Loucy (cell line): ENCODE measurements around the gene CRYGS.

ENCODE experiments used
- H2AFZ ChIP-seq: fragments of 200-600 bp; sonication (generic); 2 replicates; pipeline ENCODE4 v1.6.0; 2016; ENCODE audit warnings: antibody characterized with exemption, mild to moderate bottlenecking, low read length, moderate library complexity
- H3F3A ChIP-seq: fragments of 200-600 bp; 2 replicates; pipeline ENCODE4 v1.6.0; 2016; ENCODE audit warnings: antibody characterized with exemption, low read depth, mild to moderate bottlenecking
- H3K27me3 ChIP-seq: fragments of 200-600 bp; sonication (generic); 2 replicates; pipeline ENCODE4 v1.6.1; 2014; ENCODE audit warnings: low read length, mild to moderate bottlenecking; ENCODE audit not compliant: insufficient read depth, poor library complexity, severe bottlenecking
- H3K36me3 ChIP-seq: fragments of 200-600 bp; sonication (generic); 2 replicates; pipeline ENCODE4 v1.6.1; 2016; ENCODE audit warnings: low read length; ENCODE audit not compliant: insufficient read depth
- H3K4me1 ChIP-seq: fragments of 200-600 bp; sonication (generic); 2 replicates; pipeline ENCODE4 v1.5.1; 2014; ENCODE audit warnings: low read length, mild to moderate bottlenecking; ENCODE audit not compliant: insufficient read depth, poor library complexity, severe bottlenecking
- H3K4me2 ChIP-seq: fragments of 200-600 bp; sonication (generic); 2 replicates; pipeline ENCODE4 v1.6.0; 2014; ENCODE audit warnings: antibody characterized with exemption, low read length, low read depth, mild to moderate bottlenecking; ENCODE audit not compliant: poor library complexity, severe bottlenecking
- H3K4me3 ChIP-seq: fragments of 200-600 bp; sonication (generic); 2 replicates; pipeline ENCODE4 v1.5.1; 2014; ENCODE audit warnings: low read length, mild to moderate bottlenecking, mixed read lengths; ENCODE audit not compliant: poor library complexity, severe bottlenecking
- H3K79me2 ChIP-seq: fragments of 200-600 bp; sonication (generic); 2 replicates; pipeline ENCODE4 v1.6.1; 2014; ENCODE audit warnings: low read length; ENCODE audit not compliant: insufficient read depth
- H3K9ac ChIP-seq: fragments of 200-600 bp; sonication (generic); 2 replicates; pipeline ENCODE4 v1.6.0; 2014; ENCODE audit warnings: mild to moderate bottlenecking, low read depth, low read length, moderate library complexity; ENCODE audit not compliant: poor library complexity, severe bottlenecking
- H3K9me2 ChIP-seq: fragments of 200-600 bp; sonication (generic); replicated peaks from 2 replicates; pipeline ENCODE4 v1.6.1; 2016; ENCODE audit warnings: low read depth, low read length, mixed read lengths
- H3K9me3 ChIP-seq: fragments of 200-600 bp; sonication (generic); 2 replicates; pipeline ENCODE4 v1.6.1; 2014; ENCODE audit warnings: mild to moderate bottlenecking, antibody characterized with exemption, low read length, low read depth; ENCODE audit not compliant: insufficient read depth
- H4K20me1 ChIP-seq: fragments of 200-600 bp; sonication (generic); 2 replicates; pipeline ENCODE4 v1.6.0; 2014; ENCODE audit warnings: antibody characterized with exemption, low read length, mild to moderate bottlenecking; ENCODE audit not compliant: insufficient read depth, poor library complexity, severe bottlenecking
- EZH2phosphoT487 ChIP-seq: fragments of 200-600 bp; IDR thresholded peaks from 2 replicates; pipeline ENCODE4 v1.6.1; 2018; ENCODE audit warnings: antibody characterized with exemption, mild to moderate bottlenecking, moderate library complexity, borderline replicate concordance
- TF ChIP-seq, protein P1 (sequence below): fragments of 200-600 bp; sonication (generic); conservative IDR thresholded peaks from 2 replicates; pipeline ENCODE4 v1.5.1; 2014; ENCODE audit warnings: mild to moderate bottlenecking, antibody characterized with exemption, low read length

CRYGS gene

DNA sequence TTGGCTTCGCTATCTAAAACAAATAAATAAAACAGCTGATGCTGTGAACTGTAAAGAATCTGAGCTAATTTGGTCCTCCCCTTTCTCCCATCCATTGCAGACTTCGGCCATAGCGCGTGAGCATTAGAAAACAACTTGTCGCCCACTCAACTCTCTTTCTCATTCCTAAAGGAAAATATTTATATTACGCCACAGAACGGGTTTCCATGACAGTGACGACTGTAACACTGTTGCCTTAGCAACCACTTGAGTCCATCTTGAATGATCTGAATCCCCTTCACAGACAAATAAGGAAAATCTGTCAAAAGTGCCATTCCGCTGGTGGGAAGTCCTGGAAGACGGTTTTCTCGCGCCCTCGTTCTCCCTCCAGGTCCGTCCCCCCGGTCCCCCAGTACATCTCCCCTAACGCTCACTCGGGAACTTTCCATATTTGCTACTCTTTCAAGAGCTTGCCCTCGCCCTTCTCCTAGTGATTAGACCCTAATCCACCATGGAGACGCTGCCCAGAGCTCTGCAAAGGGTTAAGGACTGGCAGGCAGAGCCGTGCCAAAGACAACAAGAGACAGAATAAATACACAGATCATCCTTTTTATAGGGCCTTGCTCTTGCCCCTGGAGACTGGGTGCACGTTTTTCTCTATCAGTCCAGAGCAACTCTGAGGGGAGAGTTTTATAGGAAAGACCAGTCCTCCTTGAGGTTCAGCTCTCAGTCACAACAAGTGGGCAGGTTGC is 50.5 kb downstream of the CRYGS start:
- no peaks in the 10 kb centered on the region for H3K9me2 ChIP-seq
- no peaks in the 10 kb centered on the region for H3F3A ChIP-seq
- no peak overlapping the region for H3K9ac ChIP-seq
- H3K27me3 ChIP-seq = no peaks in the 10 kb centered on the region
- no peaks in the 10 kb centered on the region for H3K79me2 ChIP-seq
- H3K4me2 ChIP-seq = no peak overlapping the region
- no peak overlapping the region for H2AFZ ChIP-seq
- TF ChIP-seq EZH2phosphoT487 = no peak
- TF ChIP-seq, protein P1, sequence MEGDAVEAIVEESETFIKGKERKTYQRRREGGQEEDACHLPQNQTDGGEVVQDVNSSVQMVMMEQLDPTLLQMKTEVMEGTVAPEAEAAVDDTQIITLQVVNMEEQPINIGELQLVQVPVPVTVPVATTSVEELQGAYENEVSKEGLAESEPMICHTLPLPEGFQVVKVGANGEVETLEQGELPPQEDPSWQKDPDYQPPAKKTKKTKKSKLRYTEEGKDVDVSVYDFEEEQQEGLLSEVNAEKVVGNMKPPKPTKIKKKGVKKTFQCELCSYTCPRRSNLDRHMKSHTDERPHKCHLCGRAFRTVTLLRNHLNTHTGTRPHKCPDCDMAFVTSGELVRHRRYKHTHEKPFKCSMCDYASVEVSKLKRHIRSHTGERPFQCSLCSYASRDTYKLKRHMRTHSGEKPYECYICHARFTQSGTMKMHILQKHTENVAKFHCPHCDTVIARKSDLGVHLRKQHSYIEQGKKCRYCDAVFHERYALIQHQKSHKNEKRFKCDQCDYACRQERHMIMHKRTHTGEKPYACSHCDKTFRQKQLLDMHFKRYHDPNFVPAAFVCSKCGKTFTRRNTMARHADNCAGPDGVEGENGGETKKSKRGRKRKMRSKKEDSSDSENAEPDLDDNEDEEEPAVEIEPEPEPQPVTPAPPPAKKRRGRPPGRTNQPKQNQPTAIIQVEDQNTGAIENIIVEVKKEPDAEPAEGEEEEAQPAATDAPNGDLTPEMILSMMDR = no peak
- no peaks in the 10 kb centered on the region for H3K9me3 ChIP-seq
- no peak overlapping the region for H3K4me3 ChIP-seq
- H4K20me1 ChIP-seq = no peaks in the 10 kb centered on the region
- H3K36me3 ChIP-seq = no peaks in the 10 kb centered on the region
- no peaks in the 10 kb centered on the region for H3K4me1 ChIP-seq

DNA sequence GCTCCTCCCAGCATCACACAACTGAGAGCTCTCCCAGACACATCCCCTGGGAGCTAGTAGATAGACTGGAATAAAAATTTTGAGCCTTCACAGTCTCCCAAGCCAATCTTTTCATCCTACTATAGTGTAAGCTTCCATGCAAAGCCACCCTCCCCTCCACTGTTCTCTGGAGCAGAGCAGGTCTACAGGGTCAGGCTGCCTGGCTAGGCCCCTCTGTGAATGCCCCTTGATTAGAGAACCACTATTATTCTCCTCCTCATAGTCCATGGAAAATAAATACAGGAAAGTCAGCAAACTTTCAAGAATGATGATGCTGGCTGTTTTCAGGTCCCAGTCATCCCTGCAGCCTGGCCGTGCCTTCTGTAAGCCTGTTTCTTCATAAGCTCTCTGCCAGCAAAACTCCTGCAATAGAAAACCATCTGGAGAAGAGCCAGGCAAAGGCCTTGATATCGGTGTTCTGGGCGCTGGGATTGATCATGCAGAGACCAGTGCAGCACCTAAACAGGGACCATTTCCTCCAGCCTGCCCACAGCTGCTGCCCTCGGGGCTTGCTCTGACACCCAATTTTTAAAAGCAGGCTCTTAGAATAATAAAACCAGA is 51.7 kb downstream of the CRYGS start:
- H3K9ac ChIP-seq = no peak overlapping the region
- no peaks in the 10 kb centered on the region for H3K9me2 ChIP-seq
- peaks cover 6% of the 10 kb centered on the region for H3K4me1 ChIP-seq
- no peaks in the 10 kb centered on the region for H4K20me1 ChIP-seq
- TF ChIP-seq, protein P1 = no peak
- H3K9me3 ChIP-seq = no peaks in the 10 kb centered on the region
- H3K79me2 ChIP-seq = no peaks in the 10 kb centered on the region
- no peak overlapping the region for H3K4me2 ChIP-seq
- H3K36me3 ChIP-seq = no peaks in the 10 kb centered on the region
- no peak overlapping the region for H2AFZ ChIP-seq
- H3K4me3 ChIP-seq = no peak overlapping the region
- H3F3A ChIP-seq = no peaks in the 10 kb centered on the region
- no peaks in the 10 kb centered on the region for H3K27me3 ChIP-seq

DNA sequence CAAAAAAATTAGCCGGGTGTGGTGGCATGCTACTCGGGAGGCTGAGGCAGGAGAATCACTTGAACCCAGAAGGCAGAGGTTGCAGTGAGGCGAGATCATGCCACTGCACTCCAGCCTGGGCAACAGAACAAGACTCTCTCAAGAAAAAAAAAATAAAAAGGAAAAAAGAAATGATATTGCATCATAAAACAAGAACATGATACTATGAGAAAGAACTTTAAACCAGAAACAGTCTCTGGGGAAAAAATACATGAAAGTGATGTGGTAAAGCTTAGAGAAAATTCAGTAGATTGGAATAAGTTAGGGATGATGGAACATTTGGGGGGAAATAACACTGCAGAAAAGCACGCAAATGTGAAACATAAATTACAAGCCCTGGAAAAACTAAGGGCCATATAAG is 54.7 kb downstream of the CRYGS start:
- no peaks in the 10 kb centered on the region for H3K27me3 ChIP-seq
- no peaks in the 10 kb centered on the region for H3K9me2 ChIP-seq
- H3F3A ChIP-seq = no peaks in the 10 kb centered on the region
- no peak overlapping the region for H3K4me3 ChIP-seq
- no peak overlapping the region for H3K4me2 ChIP-seq
- H4K20me1 ChIP-seq = no peaks in the 10 kb centered on the region
- TF ChIP-seq, protein P1 = no peak
- TF ChIP-seq EZH2phosphoT487 = no peak
- H3K79me2 ChIP-seq = no peaks in the 10 kb centered on the region
- H3K4me1 ChIP-seq = peaks cover 7% of the 10 kb centered on the region
- no peaks in the 10 kb centered on the region for H3K9me3 ChIP-seq
- no peaks in the 10 kb centered on the region for H3K36me3 ChIP-seq
- no peak overlapping the region for H2AFZ ChIP-seq
- no peak overlapping the region for H3K9ac ChIP-seq
